AG10803 (cell line): ENCODE measurements around the gene RBP3.

Experiments used
- DNase-seq: peaks from one replicate; pipeline ENCODE4 v3.0.0; 2010; ENCODE audit warnings: low read depth
- H3K4me3 ChIP-seq: 2 replicates; pipeline ENCODE4 v1.5.1; 2011; ENCODE audit warnings: mild to moderate bottlenecking, low read length, control low read depth
- CTCF ChIP-seq: conservative IDR thresholded peaks from 2 replicates; pipeline ENCODE4 v1.5.1; 2011; ENCODE audit warnings: mild to moderate bottlenecking, low read length, control low read depth, inconsistent platforms

The RBP3 gene

GRCh38 chr10:47318706-47319105 is 29.5 kb upstream of the RBP3 start:
- DNase-seq = no peak
- no peak overlapping the region for H3K4me3 ChIP-seq
- TF ChIP-seq CTCF = no peak

GRCh38 chr10:47319784-47320183 is 28.4 kb upstream of the RBP3 start:
- no peak overlapping the region for H3K4me3 ChIP-seq
- DNase-seq = no peak
- no peak for TF ChIP-seq CTCF

- no peak for TF ChIP-seq CTCF
- no peak overlapping the region for H3K4me3 ChIP-seq
- DNase-seq = no peak
These were observed 27.4 kb upstream of the RBP3 start for GRCh38 chr10:47320812-47321211.

- H3K4me3 ChIP-seq = no peak overlapping the region
- TF ChIP-seq CTCF = no peak
- DNase-seq = no peak
These were observed 26.5 kb upstream of the RBP3 start for GRCh38 chr10:47321521-47322195.

- TF ChIP-seq CTCF = no peak
- no peak within 1 kb of the TSS for H3K4me3 ChIP-seq
- no peak for DNase-seq
These were observed 25.7 kb upstream of the RBP3 start, which contains the start of gene GDF2 for GRCh38 chr10:47322300-47323061. Gene GDF2 (plus strand): TSS chr10:47322454. CDS start chr10:47322669, 215 bp downstream.

- H3K4me3 ChIP-seq = no peak overlapping the region
- no peak for TF ChIP-seq CTCF
- no peak for DNase-seq
These were observed 25.1 kb upstream of the RBP3 start for GRCh38 chr10:47323087-47323486.
